GM19397 (cell line): Measurements from ENCODE around the gene SLC17A7.
"Not testable (repeated sequence)": the region's sequence is repeated elsewhere in the genome, so short reads cannot be mapped to it uniquely, and the experiment has no call there.

ENCODE experiments used
- ATAC-seq: cut with Tn5 transposase; IDR thresholded peaks from one replicate; pipeline ENCODE4 v1.9.1; 2021; ENCODE audit warnings: mild to moderate bottlenecking, moderate library complexity; ENCODE audit not compliant: unreplicated experiment

The SLC17A7 gene

GRCh38 chr19:49445997-49446396, 4.7 kb upstream of the SLC17A7 start:
- no peak for ATAC-seq

GRCh38 chr19:49444100-49444700, 2.9 kb upstream of the SLC17A7 start:
- ATAC-seq: not testable (repeated sequence)

GRCh38 chr19:49443366-49444099, 2.2 kb upstream of the SLC17A7 start:
- peak; percentile 81 for ATAC-seq

GRCh38 chr19:49442771-49443365, 1.5 kb upstream of the SLC17A7 start:
- ATAC-seq: peak; percentile 10

- ATAC-seq: no peak
Measured at GRCh38 chr19:49442354-49442753, 1.0 kb upstream of the SLC17A7 start.

- no peak for ATAC-seq
Measured at GRCh38 chr19:49441960-49442350, 628 bp upstream of the SLC17A7 start.

- no peak for ATAC-seq
Measured at GRCh38 chr19:49440439-49441209, 703 bp downstream of the SLC17A7 start.

- ATAC-seq: no peak
Measured at GRCh38 chr19:49439836-49440235, 1.5 kb downstream of the SLC17A7 start.

- ATAC-seq: no peak
Measured at GRCh38 chr19:49438261-49438660, 3.1 kb downstream of the SLC17A7 start.

- no peak for ATAC-seq
Measured at GRCh38 chr19:49437231-49437630, 4.1 kb downstream of the SLC17A7 start.

- no peak for ATAC-seq
Measured at GRCh38 chr19:49436381-49437017, 4.8 kb downstream of the SLC17A7 start.

- no peak for ATAC-seq
Measured at GRCh38 chr19:49435670-49436069, 5.7 kb downstream of the SLC17A7 start.

- ATAC-seq: no peak
Measured at GRCh38 chr19:49434907-49435583, 6.3 kb downstream of the SLC17A7 start.

GRCh38 chr19:49433240-49433901, 8.0 kb downstream of the SLC17A7 start:
- ATAC-seq: no peak

- ATAC-seq: no peak
Measured at GRCh38 chr19:49432141-49433073, 8.9 kb downstream of the SLC17A7 start.

GRCh38 chr19:49431330-49431749, 10.0 kb downstream of the SLC17A7 start:
- ATAC-seq: no peak

GRCh38 chr19:49430678-49431329, 10.5 kb downstream of the SLC17A7 start:
- ATAC-seq: no peak

- no peak for ATAC-seq
Measured at GRCh38 chr19:49430172-49430677, 11.1 kb downstream of the SLC17A7 start.
